ENCODE measurements around the gene PRR12.

The PRR12 gene

DNA sequence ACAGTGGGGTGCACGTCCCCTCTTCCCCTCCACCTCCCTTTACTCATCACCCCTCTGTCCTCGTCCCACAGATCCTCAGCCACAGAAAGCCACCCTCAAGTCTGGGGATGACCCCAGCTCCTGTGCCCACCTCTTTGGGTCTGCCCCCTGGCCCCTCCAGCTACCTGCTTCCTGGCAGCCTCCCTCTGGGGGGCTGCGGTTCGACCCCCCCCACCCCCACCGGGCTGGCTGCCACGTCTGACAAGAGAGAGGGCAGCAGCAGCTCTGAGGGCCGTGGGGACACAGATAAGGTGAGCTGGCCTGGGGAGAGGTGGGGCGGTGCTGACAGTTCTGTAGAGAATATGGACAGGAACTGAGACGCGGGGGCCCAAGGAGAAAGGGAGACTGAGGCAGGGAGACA lies 63.6 kb downstream of the PRR12 start:
- TF ChIP-seq SIN3A (IDR thresholded peaks at IDR 0.05; ENCODE audit: borderline replicate concordance, insufficient read depth, low read length), result no peak
- no peak for TF ChIP-seq POLR2AphosphoS5 (IDR thresholded peaks at IDR 0.05; ENCODE audit: low read depth, low read length)
- no peak for TF ChIP-seq FOXP2 (optimal IDR thresholded peaks at IDR 0.05; ENCODE audit: borderline replicate concordance, extremely low read depth, extremely low read length, insufficient read depth)
- TF ChIP-seq, protein P1, sequence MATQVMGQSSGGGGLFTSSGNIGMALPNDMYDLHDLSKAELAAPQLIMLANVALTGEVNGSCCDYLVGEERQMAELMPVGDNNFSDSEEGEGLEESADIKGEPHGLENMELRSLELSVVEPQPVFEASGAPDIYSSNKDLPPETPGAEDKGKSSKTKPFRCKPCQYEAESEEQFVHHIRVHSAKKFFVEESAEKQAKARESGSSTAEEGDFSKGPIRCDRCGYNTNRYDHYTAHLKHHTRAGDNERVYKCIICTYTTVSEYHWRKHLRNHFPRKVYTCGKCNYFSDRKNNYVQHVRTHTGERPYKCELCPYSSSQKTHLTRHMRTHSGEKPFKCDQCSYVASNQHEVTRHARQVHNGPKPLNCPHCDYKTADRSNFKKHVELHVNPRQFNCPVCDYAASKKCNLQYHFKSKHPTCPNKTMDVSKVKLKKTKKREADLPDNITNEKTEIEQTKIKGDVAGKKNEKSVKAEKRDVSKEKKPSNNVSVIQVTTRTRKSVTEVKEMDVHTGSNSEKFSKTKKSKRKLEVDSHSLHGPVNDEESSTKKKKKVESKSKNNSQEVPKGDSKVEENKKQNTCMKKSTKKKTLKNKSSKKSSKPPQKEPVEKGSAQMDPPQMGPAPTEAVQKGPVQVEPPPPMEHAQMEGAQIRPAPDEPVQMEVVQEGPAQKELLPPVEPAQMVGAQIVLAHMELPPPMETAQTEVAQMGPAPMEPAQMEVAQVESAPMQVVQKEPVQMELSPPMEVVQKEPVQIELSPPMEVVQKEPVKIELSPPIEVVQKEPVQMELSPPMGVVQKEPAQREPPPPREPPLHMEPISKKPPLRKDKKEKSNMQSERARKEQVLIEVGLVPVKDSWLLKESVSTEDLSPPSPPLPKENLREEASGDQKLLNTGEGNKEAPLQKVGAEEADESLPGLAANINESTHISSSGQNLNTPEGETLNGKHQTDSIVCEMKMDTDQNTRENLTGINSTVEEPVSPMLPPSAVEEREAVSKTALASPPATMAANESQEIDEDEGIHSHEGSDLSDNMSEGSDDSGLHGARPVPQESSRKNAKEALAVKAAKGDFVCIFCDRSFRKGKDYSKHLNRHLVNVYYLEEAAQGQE (IDR thresholded peaks at IDR 0.05; ENCODE audit: insufficient read depth in 1 of 2, low read depth in 2 of 2, low read length in 2 of 2), result no peak
- TF ChIP-seq TAF1 (IDR thresholded peaks at IDR 0.05; ENCODE audit: borderline replicate concordance, insufficient read depth, low read length), result no peak

DNA sequence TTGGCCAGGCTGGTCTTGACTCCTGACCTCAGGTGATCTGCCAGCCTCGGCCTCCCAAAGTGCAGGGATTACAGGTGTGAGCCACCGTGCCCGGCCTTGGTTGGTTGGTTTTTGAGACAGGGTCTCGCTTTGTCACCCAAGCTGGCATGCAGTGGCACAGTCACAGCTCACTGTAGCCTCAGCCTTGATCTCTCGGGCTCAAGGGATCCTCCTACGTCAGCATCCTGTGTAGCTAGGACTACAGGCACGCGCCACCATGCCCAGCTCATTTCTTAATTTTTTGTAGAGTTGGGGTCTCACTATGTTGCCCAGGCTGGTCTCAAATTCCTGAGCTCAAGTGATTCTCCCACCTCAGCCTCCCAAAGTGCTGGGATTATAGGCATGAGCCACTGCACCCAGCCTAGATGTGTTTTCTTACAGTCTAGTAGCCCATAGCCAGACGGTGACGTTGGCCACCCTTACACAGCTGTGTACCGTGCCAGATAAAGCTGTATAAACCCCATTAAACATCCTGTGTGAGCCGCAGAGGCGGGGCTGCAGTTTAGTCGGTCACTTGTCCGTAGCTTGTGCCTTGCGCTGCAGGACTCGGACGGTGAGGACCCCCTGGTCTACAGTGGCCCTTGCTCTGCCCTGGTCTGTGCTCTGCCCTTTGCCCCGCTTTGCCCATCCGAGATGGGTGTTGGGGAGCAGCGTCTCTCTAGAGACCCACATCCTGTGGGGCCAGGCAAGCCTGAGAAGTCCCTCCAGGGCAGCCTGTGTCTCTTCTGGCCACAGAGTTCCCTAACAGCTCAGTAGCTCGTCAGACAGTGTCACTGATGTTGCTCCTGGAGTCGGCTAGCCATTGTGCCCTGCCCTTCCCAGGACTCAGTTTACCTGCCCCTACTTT lies 64.8 kb downstream of the PRR12 start:
- TF ChIP-seq TAF1 (IDR thresholded peaks at IDR 0.05; ENCODE audit: borderline replicate concordance, insufficient read depth, low read length) (no peak), SIN3A (IDR thresholded peaks at IDR 0.05; ENCODE audit: borderline replicate concordance, insufficient read depth, low read length) (no peak), FOXP2 (optimal IDR thresholded peaks at IDR 0.05; ENCODE audit: borderline replicate concordance, extremely low read depth, extremely low read length, insufficient read depth) (no peak), POLR2AphosphoS5 (IDR thresholded peaks at IDR 0.05; ENCODE audit: low read depth, low read length) (no peak)
- TF ChIP-seq, protein P1 (IDR thresholded peaks at IDR 0.05; ENCODE audit: insufficient read depth in 1 of 2, low read depth in 2 of 2, low read length in 2 of 2), result no peak

DNA sequence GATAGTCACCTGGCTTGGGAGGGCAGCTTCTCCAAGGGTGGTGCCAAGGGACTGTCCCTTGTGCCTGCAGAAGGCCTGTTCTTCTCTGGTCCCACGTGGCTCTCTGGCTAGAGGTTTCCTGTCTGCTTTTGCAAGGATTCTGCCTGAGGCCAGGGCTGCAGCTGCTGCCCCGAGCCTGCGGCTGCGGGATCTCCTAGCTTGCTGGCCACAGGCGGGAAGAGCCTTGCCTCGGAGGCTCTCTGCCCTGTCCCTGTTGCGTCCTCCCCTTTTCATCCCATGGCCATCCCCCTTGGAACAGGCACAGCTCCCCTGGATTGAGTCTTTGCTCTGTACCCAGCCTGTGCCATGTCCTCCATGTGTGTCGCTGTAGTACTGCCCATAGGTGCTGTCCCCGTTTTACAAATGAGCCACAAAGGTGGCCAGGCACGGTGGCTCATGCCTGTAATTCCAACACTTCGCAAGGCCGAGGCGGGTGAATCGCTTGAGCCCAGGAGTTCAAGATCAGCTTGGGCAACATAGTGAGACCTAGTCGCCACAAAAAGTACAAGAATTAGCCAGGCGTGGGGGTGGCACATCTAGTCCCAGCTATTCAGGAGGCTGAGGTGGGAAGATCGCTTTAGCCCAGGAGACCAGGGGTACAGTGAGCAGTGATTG lies 65.6 kb downstream of the PRR12 start:
- TF ChIP-seq TAF1 (IDR thresholded peaks at IDR 0.05; ENCODE audit: borderline replicate concordance, insufficient read depth, low read length), result no peak
- no peak for TF ChIP-seq SIN3A (IDR thresholded peaks at IDR 0.05; ENCODE audit: borderline replicate concordance, insufficient read depth, low read length)
- TF ChIP-seq FOXP2 (optimal IDR thresholded peaks at IDR 0.05; ENCODE audit: borderline replicate concordance, extremely low read depth, extremely low read length, insufficient read depth), result no peak
- TF ChIP-seq, protein P1 (IDR thresholded peaks at IDR 0.05; ENCODE audit: insufficient read depth in 1 of 2, low read depth in 2 of 2, low read length in 2 of 2), result no peak
- TF ChIP-seq POLR2AphosphoS5 (IDR thresholded peaks at IDR 0.05; ENCODE audit: low read depth, low read length), result no peak

DNA sequence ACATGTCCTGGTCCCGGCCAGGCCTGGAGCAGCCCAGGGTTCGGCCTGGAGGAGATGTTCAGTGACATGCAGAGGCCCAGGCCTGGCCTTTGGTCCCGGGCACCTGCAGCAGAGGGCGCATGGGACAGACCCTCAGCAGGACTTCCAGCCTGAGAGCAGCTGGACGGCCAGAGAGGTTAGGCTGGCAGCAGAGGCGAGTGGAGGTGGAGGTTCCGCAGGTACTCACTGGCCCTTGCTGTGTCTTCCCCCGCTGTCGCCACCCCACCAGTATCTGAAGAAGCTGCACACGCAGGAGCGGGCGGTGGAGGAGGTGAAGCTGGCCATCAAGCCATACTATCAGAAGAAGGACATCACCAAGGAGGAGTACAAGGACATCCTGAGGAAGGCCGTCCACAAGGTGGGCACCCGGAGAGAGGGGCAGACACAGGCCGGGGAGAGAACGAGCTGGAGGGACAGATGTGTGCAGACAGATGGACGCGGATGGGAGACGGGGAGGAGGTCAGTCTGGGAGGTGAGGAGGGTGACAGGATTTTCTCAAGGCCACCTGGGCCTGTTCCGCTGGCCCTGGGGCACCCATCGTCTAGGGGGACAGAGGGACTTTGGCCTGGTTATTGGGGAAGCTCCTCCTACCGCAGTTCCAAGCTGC lies 66.6 kb downstream of the PRR12 start:
- TF ChIP-seq POLR2AphosphoS5 (IDR thresholded peaks at IDR 0.05; ENCODE audit: low read depth, low read length), result no peak
- TF ChIP-seq FOXP2 (optimal IDR thresholded peaks at IDR 0.05; ENCODE audit: borderline replicate concordance, extremely low read depth, extremely low read length, insufficient read depth), result no peak
- no peak for TF ChIP-seq TAF1 (IDR thresholded peaks at IDR 0.05; ENCODE audit: borderline replicate concordance, insufficient read depth, low read length)
- TF ChIP-seq, protein P1 (IDR thresholded peaks at IDR 0.05; ENCODE audit: insufficient read depth in 1 of 2, low read depth in 2 of 2, low read length in 2 of 2), result no peak
- no peak for TF ChIP-seq SIN3A (IDR thresholded peaks at IDR 0.05; ENCODE audit: borderline replicate concordance, insufficient read depth, low read length)
